Activated CD8-positive, alpha-beta memory T cell treated with anti-CD3 and anti-CD28 coated beads for 24 hours (primary cell): ENCODE measurements around the gene RSPH10B.
"Not testable (repeated sequence)": the region's sequence is repeated elsewhere in the genome, so short reads cannot be mapped to it uniquely, and the experiment has no call there.

Experiments used
- DNase-seq: peaks from one replicate; pipeline ENCODE4 v3.0.0-alpha.2; 2020

The RSPH10B gene

DNA sequence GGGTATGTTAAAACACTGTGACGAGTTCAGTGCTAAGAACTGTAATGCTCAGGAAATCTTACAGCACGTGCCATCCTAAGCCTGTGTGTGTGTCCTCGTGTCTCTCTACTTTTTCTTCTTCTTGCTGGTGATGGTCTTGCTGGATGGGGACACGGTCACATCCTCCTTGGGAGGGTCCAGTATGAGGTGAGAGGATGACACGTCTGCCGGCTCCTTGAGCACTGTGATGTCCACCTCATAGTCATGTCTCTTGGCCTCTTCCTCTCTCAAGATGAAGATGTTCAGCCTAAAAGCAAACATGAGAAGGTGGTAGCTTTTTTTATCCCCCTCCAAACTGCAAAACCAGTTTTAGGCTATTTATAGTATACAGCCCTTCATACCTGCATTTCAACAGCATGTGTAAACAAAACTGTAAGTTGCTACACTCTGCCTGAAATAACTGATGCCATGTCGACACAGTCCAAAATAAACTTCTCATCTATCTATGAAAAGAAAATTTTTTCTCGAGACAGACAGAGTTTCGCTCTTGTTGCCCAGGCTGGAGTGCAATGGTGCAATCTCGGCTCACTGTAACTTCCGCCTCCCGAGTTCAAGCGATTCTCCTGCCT, 44.1 kb downstream of the RSPH10B start:
- not testable (repeated sequence) for DNase-seq

DNA sequence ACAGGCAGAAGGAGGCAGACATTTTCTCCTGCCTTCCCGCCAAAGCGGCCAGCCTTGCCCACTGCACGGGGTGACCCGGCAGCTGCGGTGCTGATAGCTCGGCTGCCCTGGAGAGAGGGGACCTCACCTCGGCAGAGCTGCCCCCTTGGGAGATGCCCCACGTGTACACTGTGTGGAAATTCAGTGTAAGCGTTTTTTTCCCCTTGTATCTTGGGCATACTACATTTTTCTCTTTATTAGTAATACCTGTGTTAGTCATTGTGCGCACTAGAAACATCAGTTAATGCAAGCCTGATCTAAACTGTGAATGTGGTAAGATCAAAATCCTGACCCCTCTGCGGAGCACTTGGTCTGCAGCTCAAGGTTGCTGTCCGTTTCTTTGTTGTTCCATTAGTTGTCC, 45.9 kb downstream of the RSPH10B start:
- DNase-seq = not testable (repeated sequence)

- DNase-seq = not testable (repeated sequence)
Measured at GRCh38 chr7:5924180-5924579, 46.3 kb downstream of the RSPH10B start.

GRCh38 chr7:5916529-5916928, 54.0 kb downstream of the RSPH10B start:
- not testable (repeated sequence) for DNase-seq

- not testable (repeated sequence) for DNase-seq
Measured at GRCh38 chr7:5908835-5909234, 61.7 kb downstream of the RSPH10B start.

DNA sequence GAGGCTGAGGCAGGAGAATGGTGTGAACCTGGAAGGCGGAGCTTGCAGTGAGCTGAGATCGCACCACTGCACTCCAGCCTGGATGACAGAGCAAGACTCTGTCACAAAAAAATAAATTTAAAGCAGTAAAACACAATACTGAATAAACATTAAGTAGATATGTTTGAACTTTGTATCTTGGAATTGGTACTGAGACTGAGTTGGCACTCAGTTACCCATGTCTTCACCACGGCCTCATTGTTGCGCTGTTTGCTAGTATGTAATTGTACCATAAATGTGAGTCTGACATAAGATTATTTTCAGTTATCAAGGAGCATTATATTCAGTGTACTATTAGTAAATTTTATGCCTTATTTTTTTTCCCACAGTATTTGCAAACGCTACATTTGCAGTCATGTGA, 65.8 kb downstream of the RSPH10B start:
- not testable (repeated sequence) for DNase-seq

- not testable (repeated sequence) for DNase-seq
Measured at GRCh38 chr7:5903002-5903401, 67.5 kb downstream of the RSPH10B start.

DNA sequence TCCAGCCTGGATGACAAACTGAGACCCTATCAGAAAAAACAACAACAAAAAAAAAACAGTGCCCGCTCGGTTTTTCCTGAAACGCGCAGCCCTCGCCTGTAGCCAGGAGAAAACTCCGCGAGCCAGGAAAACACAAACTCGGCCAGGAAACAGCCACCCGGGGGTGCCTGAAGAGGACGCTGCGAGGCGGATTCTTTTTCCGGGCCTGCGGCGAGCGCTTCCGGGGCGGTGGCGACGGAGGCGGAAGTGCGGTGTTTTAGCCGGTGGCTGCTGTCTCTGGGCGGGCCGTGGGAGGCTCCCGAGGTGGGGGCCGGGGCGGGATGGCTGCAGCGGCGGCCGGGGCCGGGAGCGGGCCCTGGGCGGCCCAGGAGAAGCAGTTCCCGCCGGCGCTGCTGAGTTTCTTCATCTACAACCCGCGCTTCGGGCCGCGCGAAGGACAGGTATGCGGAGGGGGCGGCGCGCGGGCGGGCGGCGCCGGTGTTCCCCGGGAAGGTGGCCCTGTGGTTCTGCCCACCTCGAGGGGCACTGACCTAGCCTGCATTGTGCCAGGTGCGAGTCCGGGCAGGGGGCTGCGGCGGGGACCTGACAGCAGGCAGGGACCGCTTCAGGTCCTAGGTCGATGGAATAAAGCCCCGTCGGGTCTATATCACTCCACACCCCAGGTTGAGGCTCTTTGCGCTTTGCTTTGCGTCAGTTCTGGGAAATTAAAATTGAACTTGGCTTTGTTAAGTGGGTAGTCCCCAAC, 71.8 kb downstream of the RSPH10B start, which contains the start of gene CCZ1:
CCZ1 (plus strand) TSS at position 254 of the 745 bp plus-strand sequence; CDS start at position 321, 67 bp downstream.
- peak; percentile 85 for DNase-seq

DNA sequence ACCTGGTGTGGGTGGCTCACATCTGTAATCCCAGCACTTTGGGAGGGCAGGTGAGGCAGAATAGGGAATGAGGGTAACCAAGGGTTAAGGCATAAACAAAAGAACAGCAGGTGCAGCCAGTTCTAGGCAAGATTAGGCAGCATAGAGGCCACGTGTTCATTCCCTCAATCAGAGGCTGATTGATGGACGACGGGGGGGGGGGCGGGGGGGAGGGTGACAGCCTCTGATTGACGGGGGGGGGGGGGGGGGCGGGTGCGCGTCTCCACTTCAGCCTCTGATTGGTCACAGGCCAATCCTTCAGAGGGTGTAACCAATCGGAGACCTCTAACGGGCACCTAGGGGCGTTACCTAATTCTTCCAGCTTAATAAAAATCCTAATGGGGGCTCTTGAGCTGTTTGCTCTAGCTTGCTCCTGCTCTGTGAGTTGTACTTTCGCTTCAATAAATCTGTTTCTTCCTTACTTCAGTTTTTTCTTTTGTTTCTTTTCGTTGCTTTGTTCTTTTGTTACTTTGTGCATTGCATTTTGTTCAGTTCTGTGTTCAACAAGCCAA, 73.0 kb downstream of the RSPH10B start:
- DNase-seq = not testable (repeated sequence)

GRCh38 chr7:5892498-5892897, 78.0 kb downstream of the RSPH10B start:
- DNase-seq = no peak

- not testable (repeated sequence) for DNase-seq
Measured at GRCh38 chr7:5890244-5890643, 80.2 kb downstream of the RSPH10B start.

- not testable (repeated sequence) for DNase-seq
Measured at GRCh38 chr7:5888021-5888420, 82.5 kb downstream of the RSPH10B start.

GRCh38 chr7:5884431-5884830, 86.1 kb downstream of the RSPH10B start:
- not testable (repeated sequence) for DNase-seq

DNA sequence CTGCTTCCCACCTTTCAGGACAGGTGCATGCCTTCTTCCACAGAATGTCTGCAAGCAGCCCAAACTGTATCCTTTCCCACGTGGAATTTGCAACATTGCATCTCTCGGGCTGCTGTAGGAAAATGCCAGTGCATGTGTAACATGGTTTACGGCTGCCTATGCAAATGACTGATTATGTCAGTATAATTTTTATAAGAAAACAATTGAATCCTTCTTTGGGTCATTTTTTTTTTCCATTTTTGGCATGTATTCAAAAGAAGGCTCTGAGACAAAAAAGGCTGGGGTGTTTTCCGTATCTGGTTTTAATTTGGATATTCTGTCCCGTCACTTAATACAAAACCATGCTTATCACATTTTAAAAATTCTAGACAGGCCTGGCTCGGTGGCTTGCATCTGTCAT, 90.4 kb downstream of the RSPH10B start:
- DNase-seq = not testable (repeated sequence)

DNA sequence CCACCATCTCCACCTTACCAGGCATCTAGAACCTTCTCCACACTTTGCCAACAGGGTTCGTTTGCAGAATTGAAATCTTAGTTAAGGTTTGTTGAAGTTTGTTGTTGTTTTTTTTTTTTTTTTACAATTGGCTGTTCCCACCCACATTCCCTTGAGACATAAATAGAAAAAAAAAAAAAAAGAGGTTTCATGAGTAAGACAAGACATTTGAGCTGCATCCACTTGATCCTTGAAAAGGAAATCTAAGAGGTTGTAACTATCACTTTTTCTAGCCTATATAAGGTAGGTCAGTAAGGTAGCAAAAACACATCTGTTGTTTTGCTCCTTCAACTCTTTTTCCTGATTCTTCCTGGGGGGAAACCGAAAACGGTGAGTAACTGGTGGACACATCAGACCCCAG, 90.9 kb downstream of the RSPH10B start:
- not testable (repeated sequence) for DNase-seq
